Epithelial cell of prostate (primary cell): Measurements from ENCODE around the gene SLC9A7.
"Not testable (repeated sequence)": the region's sequence is repeated elsewhere in the genome, so short reads cannot be mapped to it uniquely, and the experiment has no call there.

Experiments used
- DNase-seq: peaks from one replicate; pipeline ENCODE4 v3.0.0-alpha.2; 2011; ENCODE audit warnings: low read depth, low spot score
- H3K27ac ChIP-seq: fragments of 450-650 bp; 2 replicates; pipeline ENCODE4 v1.5.1; 2017; ENCODE audit warnings: mild to moderate bottlenecking

The SLC9A7 gene

GRCh38 chrX:46758956-46759644 lies at the start of gene SLC9A7:
TSS of gene SLC9A7 (minus strand) at chrX:46759118. CDS start at chrX:46759029, 89 bp downstream.
- peak within 1 kb of the TSS; percentile 41 for H3K27ac ChIP-seq
- DNase-seq = no peak

- no peak for DNase-seq
- no peak overlapping the region for H3K27ac ChIP-seq
Measured at GRCh38 chrX:46805270-46805669, 46.4 kb upstream of the SLC9A7 start.

GRCh38 chrX:46803140-46803539 lies 44.2 kb upstream of the SLC9A7 start:
- H3K27ac ChIP-seq = no peak overlapping the region
- no peak for DNase-seq

- no peak for DNase-seq
- H3K27ac ChIP-seq = no peak overlapping the region
Measured at GRCh38 chrX:46796574-46797191, 37.8 kb upstream of the SLC9A7 start.

GRCh38 chrX:46793386-46794143 lies 34.6 kb upstream of the SLC9A7 start:
- peak overlapping the region; percentile 91 for H3K27ac ChIP-seq
- DNase-seq = no peak

- no peak for DNase-seq
- peak overlapping the region; percentile 91 for H3K27ac ChIP-seq
Measured at GRCh38 chrX:46792810-46793188, 33.9 kb upstream of the SLC9A7 start.

- DNase-seq = peak; percentile 72
- H3K27ac ChIP-seq = peak overlapping the region; percentile 91
Measured at GRCh38 chrX:46791927-46792809, 33.2 kb upstream of the SLC9A7 start.

GRCh38 chrX:46788902-46789301 lies 30.0 kb upstream of the SLC9A7 start:
- DNase-seq = no peak
- H3K27ac ChIP-seq = no peak overlapping the region

- H3K27ac ChIP-seq, DNase-seq: not testable (repeated sequence)
Measured at GRCh38 chrX:46784437-46784836, 25.5 kb upstream of the SLC9A7 start.

GRCh38 chrX:46782034-46782433 lies 23.1 kb upstream of the SLC9A7 start:
- DNase-seq = no peak
- H3K27ac ChIP-seq = no peak overlapping the region

- DNase-seq = no peak
- H3K27ac ChIP-seq = no peak overlapping the region
Measured at GRCh38 chrX:46777971-46778810, 19.3 kb upstream of the SLC9A7 start.

- H3K27ac ChIP-seq = peak overlapping the region; percentile 81
- DNase-seq = peak; percentile 58
Measured at GRCh38 chrX:46770817-46771163, 11.9 kb upstream of the SLC9A7 start.

- peak overlapping the region; percentile 81 for H3K27ac ChIP-seq
- no peak for DNase-seq
Measured at GRCh38 chrX:46770000-46770816, 11.3 kb upstream of the SLC9A7 start.

- H3K27ac ChIP-seq = no peak overlapping the region
- DNase-seq = no peak
Measured at GRCh38 chrX:46762963-46763362, 4.0 kb upstream of the SLC9A7 start.

- no peak for DNase-seq
- peak overlapping the region; percentile 41 for H3K27ac ChIP-seq
Measured at GRCh38 chrX:46759645-46759974, 692 bp upstream of the SLC9A7 start.

- H3K27ac ChIP-seq = peak overlapping the region; percentile 41
- DNase-seq = no peak
Measured at GRCh38 chrX:46758163-46758955, 559 bp downstream of the SLC9A7 start.

GRCh38 chrX:46757593-46757992 lies 1.3 kb downstream of the SLC9A7 start:
- no peak for DNase-seq
- H3K27ac ChIP-seq = peak overlapping the region; percentile 41

- H3K27ac ChIP-seq = peak overlapping the region; percentile 41
- DNase-seq = no peak
Measured at GRCh38 chrX:46757052-46757451, 1.9 kb downstream of the SLC9A7 start.
